ENCODE data around the gene MEX3D. TPM values are rescaled to one million over a fixed set of nuclear protein-coding genes. Genes with fewer than 3 reads are reported as not detected.
"Not testable (repeated sequence)": the region's sequence is repeated elsewhere in the genome, so short reads cannot be mapped to it uniquely, and the experiment has no call there.

The MEX3D gene
- total RNA-seq, 2 donors from 2014 or later = 6.8 to 7.4 TPM

- peaks cover 0 to 2% of the 10 kb centered on the region in 2 donors for H3K27me3 Mint-ChIP-seq
- peaks cover 0 to 7% of the 10 kb centered on the region in 2 donors for H3K4me1 Mint-ChIP-seq (ENCODE audit: low read depth in 2 of 2)
- ATAC-seq (no peak), DNase-seq (ENCODE audit: low spot score) (no peak)
- H3K4me3 Mint-ChIP-seq = no peak overlapping the region
- no peaks in the 10 kb centered on the region for H3K9me3 Mint-ChIP-seq
- H3K27ac Mint-ChIP-seq = no peak overlapping the region
- no peaks in the 10 kb centered on the region for H3K36me3 Mint-ChIP-seq
These were observed 12.4 kb downstream of the MEX3D start for GRCh38 chr19:1555487-1556389.

DNA sequence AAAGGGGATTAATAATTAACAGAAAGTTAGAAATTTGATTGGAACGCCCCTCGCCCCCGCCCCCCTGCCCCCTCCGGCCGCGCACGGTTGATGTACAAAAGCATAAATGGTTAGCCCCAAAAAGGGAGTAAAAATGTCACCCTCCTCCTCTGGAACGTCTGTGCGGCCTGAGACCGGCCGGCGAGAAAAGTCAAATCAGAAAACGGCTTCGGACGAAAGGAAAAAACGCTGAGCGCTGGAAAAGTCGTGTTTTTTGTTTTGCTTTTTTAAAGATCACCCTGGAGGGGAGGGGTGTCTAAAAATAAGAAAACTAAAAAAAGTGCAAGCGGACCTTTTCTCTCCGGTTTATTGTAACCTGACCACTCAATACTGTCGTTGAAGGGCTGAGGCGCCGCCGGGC is 13.2 kb downstream of the MEX3D start:
- peaks cover 0 to 2% of the 10 kb centered on the region in 2 donors for H3K4me1 Mint-ChIP-seq (ENCODE audit: low read depth in 2 of 2)
- peaks cover 0 to 2% of the 10 kb centered on the region in 2 donors for H3K27me3 Mint-ChIP-seq
- no peaks in the 10 kb centered on the region for H3K36me3 Mint-ChIP-seq
- DNase-seq (ENCODE audit: low spot score) (no peak), ATAC-seq (no peak)
- H3K9me3 Mint-ChIP-seq = no peaks in the 10 kb centered on the region
- no peak overlapping the region for H3K4me3 Mint-ChIP-seq
- H3K27ac Mint-ChIP-seq = no peak overlapping the region

- no peaks in the 10 kb centered on the region for H3K4me1 Mint-ChIP-seq (ENCODE audit: low read depth in 2 of 2)
These were observed 14.7 kb downstream of the MEX3D start for GRCh38 chr19:1553415-1553814.

GRCh38 chr19:1551068-1552040 is 16.8 kb downstream of the MEX3D start:
- no peak overlapping the region for H3K4me3 Mint-ChIP-seq
- ATAC-seq (no peak), DNase-seq (ENCODE audit: low spot score) (no peak)
- H3K4me1 Mint-ChIP-seq (ENCODE audit: low read depth in 2 of 2) = no peaks in the 10 kb centered on the region
- peaks cover 0 to 8% of the 10 kb centered on the region in 2 donors for H3K27me3 Mint-ChIP-seq
- no peaks in the 10 kb centered on the region for H3K9me3 Mint-ChIP-seq
- no peaks in the 10 kb centered on the region for H3K36me3 Mint-ChIP-seq
- H3K27ac Mint-ChIP-seq = no peak overlapping the region

More at GRCh38 chr19:1553415-1553814, 14.7 kb downstream of the MEX3D start:
- H3K27ac Mint-ChIP-seq = no peak overlapping the region
- H3K4me3 Mint-ChIP-seq = no peak overlapping the region
- no peaks in the 10 kb centered on the region for H3K36me3 Mint-ChIP-seq
- no peak for ATAC-seq
- H3K9me3 Mint-ChIP-seq = no peaks in the 10 kb centered on the region
- peaks cover 0 to 2% of the 10 kb centered on the region in 2 donors for H3K27me3 Mint-ChIP-seq
- no peak for DNase-seq (ENCODE audit: low spot score)

DNA sequence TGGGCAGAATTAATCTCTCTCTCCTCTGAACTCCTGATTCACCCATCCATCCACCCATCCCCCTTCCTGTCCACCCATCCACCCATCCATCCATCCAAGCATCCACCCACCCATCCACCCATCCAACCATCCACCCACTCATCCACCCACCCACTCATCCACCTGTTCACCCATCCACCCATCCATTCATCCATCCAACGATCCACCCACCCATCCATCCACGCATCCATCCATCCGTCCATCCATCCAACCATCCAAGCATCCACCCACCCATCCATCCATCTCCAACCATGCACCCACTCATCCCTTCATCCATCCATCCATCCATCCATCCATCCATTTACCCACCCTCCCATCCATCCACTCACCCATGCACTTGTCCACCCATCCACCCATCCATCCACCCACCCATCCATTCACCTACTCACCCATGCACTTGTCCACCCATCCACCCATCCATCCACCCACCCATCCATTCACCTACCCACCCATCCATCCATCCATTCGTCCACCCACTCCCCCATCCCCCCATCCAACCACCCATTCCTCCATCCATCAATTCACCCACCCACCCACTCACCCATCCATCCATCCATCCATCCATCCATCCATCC is 18.7 kb downstream of the MEX3D start:
- H3K9me3 Mint-ChIP-seq = no peaks in the 10 kb centered on the region
- H3K27me3 Mint-ChIP-seq = peaks cover 0 to 11% of the 10 kb centered on the region in 2 donors
- ATAC-seq = no peak
- no peak for DNase-seq (ENCODE audit: low spot score)
- H3K4me3 Mint-ChIP-seq = no peak overlapping the region
- peaks cover 0 to 3% of the 10 kb centered on the region in 2 donors for H3K4me1 Mint-ChIP-seq (ENCODE audit: low read depth in 2 of 2)
- no peaks in the 10 kb centered on the region for H3K36me3 Mint-ChIP-seq
- H3K27ac Mint-ChIP-seq = no peak overlapping the region

GRCh38 chr19:1540365-1540925 is 27.7 kb downstream of the MEX3D start:
- Mint-ChIP-seq H3K36me3 (no peaks in the 10 kb centered on the region), H3K4me1 (ENCODE audit: low read depth in 2 of 2) (no peaks in the 10 kb centered on the region), H3K4me3 (no peak overlapping the region), H3K27ac (no peak overlapping the region), H3K9me3 (no peaks in the 10 kb centered on the region), H3K27me3 (peaks cover 12 to 21% of the 10 kb centered on the region in 2 donors)
- DNase-seq (ENCODE audit: low spot score) (no peak), ATAC-seq (no peak)

DNA sequence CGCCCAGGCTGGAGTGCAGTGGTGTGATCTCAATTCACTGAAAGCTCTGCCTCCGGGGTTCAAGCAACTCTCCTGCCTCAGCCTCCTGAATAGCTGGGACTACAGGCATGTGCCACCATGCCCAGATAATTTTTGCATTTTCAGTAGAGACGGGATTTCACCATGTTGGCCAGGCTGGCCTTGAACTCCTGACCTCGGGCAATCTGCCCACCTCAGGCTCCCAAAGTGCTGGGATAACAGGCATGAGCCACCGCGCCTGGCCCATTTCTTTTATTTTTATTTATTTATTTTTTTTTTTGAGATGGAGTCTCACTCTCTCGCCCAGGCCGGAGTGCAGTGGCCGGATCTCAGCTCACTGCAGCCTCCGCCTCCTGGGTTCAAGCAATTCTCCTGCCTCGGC is 28.4 kb downstream of the MEX3D start:
- H3K4me3 Mint-ChIP-seq; H3K4me1 Mint-ChIP-seq (ENCODE audit: low read depth in 2 of 2); H3K9me3 Mint-ChIP-seq; H3K27ac Mint-ChIP-seq; DNase-seq (ENCODE audit: low spot score); H3K36me3 Mint-ChIP-seq; ATAC-seq: not testable (repeated sequence)
- H3K27me3 Mint-ChIP-seq = peaks cover 12 to 21% of the 10 kb centered on the region in 2 donors

GRCh38 chr19:1538978-1539377 is 29.1 kb downstream of the MEX3D start:
- H3K27ac Mint-ChIP-seq = no peak overlapping the region
- no peak for ATAC-seq
- H3K27me3 Mint-ChIP-seq = peaks cover 12 to 21% of the 10 kb centered on the region in 2 donors
- no peaks in the 10 kb centered on the region for H3K36me3 Mint-ChIP-seq
- no peaks in the 10 kb centered on the region for H3K4me1 Mint-ChIP-seq (ENCODE audit: low read depth in 2 of 2)
- no peak for DNase-seq (ENCODE audit: low spot score)
- no peak overlapping the region for H3K4me3 Mint-ChIP-seq
- H3K9me3 Mint-ChIP-seq = no peaks in the 10 kb centered on the region

- ATAC-seq; H3K4me3 Mint-ChIP-seq; H3K27ac Mint-ChIP-seq; H3K4me1 Mint-ChIP-seq (ENCODE audit: low read depth in 2 of 2); DNase-seq (ENCODE audit: low spot score); H3K36me3 Mint-ChIP-seq; H3K9me3 Mint-ChIP-seq; H3K27me3 Mint-ChIP-seq: not testable (repeated sequence)
These were observed 32.4 kb downstream of the MEX3D start for GRCh38 chr19:1535699-1536098.

DNA sequence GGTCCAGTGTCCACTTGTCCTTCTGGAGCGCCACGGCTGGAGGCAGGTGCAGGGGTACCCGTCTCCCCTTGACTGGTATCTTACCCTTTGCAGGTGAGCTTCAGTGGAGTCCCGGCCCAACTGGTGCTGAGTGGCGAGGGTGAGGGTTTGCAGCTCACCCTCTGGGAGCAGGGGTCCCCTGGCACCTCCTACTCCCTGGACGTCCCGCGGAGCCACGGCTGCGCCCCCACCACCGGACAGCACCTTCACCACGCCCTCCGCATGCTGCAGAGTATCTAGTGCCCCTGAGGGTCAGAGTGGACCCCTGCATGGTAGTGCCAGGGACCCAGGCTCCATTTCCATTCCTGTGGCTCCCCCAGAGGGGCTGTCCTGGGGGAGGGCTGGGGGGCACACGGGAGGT is 33.2 kb downstream of the MEX3D start:
- H3K4me3 Mint-ChIP-seq = no peak overlapping the region
- peak in 1 of 2 donors; percentile 26 for ATAC-seq
- no peak for DNase-seq (ENCODE audit: low spot score)
- no peaks in the 10 kb centered on the region for H3K4me1 Mint-ChIP-seq (ENCODE audit: low read depth in 2 of 2)
- H3K27me3 Mint-ChIP-seq = peaks cover 0 to under 1% of the 10 kb centered on the region in 2 donors
- H3K9me3 Mint-ChIP-seq = no peaks in the 10 kb centered on the region
- H3K36me3 Mint-ChIP-seq = no peaks in the 10 kb centered on the region
- H3K27ac Mint-ChIP-seq = no peak overlapping the region

DNA sequence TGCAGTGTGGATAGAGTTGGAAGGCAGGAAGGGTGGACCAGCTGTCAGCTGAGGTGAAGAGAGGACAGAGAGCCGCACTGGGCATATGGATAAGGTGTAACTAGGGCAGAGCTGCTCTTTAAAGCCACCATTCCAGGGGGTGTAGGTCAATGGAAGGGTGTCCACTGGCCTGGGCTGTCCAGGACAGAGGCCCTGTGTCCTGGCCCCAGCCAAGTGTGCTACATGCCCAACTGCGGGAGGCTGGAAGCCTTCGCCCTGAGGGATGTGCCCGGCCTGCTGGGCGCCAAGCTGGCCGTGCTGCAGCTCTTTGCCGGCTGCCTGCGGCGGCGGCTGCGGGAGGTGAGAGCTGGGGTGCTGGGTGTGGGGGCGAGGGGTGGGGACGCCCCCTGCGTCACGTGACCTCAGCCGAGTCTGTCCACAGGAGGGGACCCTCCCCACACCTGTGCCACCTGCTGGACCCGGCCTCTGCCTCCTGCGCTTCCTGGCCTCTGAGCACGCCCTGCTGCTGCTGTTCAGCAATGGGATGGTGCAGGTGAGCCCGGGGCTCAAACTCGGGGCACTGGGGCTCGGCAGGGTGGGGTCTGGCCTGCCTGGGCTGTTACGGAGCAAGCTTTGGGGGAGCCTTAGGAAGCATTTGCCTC is 34.5 kb downstream of the MEX3D start:
- DNase-seq (ENCODE audit: low spot score) (no peak), ATAC-seq (no peak)
- H3K4me3 Mint-ChIP-seq = no peak overlapping the region
- no peaks in the 10 kb centered on the region for H3K9me3 Mint-ChIP-seq
- H3K27me3 Mint-ChIP-seq = no peaks in the 10 kb centered on the region
- no peaks in the 10 kb centered on the region for H3K4me1 Mint-ChIP-seq (ENCODE audit: low read depth in 2 of 2)
- H3K27ac Mint-ChIP-seq = no peak overlapping the region
- no peaks in the 10 kb centered on the region for H3K36me3 Mint-ChIP-seq

- ATAC-seq = no peak
- Mint-ChIP-seq H3K27ac (no peak overlapping the region), H3K36me3 (no peaks in the 10 kb centered on the region), H3K9me3 (no peaks in the 10 kb centered on the region), H3K27me3 (no peaks in the 10 kb centered on the region), H3K4me3 (no peak overlapping the region), H3K4me1 (ENCODE audit: low read depth in 2 of 2) (no peaks in the 10 kb centered on the region)
- DNase-seq (ENCODE audit: low spot score) = no peak
These were observed 36.1 kb downstream of the MEX3D start for GRCh38 chr19:1532003-1532402.

DNA sequence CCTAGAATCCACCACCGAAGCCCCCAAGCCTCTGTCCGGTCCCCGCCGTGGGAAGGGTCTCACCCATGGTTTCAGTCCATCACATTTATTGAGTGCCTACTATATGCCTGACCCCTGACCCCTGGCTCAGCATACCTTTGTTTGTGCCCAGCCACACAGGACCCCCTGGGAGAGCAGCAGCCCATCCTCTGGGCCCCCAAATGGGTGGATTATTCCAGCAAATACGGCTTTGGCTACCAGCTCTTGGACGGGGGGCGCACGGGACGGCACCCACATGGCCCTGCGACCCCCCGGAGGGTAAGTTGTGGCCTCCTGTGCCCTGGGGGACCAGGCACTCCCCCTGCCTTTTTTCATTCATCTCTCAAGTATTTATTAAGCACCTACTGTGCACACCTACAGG is 36.5 kb downstream of the MEX3D start:
- Mint-ChIP-seq H3K9me3 (no peaks in the 10 kb centered on the region), H3K4me1 (ENCODE audit: low read depth in 2 of 2) (no peaks in the 10 kb centered on the region), H3K27ac (no peak overlapping the region), H3K27me3 (no peaks in the 10 kb centered on the region), H3K36me3 (no peaks in the 10 kb centered on the region), H3K4me3 (no peak overlapping the region)
- ATAC-seq = no peak
- DNase-seq (ENCODE audit: low spot score) = no peak

All from natural killer cell treated with Interleukin-12 subunit alpha and Interleukin-12 subunit beta and Interleukin-15 and Interleukin-18, amount 100 ng/mL, for 72 hours (primary cell).